PC-3 (cell line): Measurements from ENCODE around the gene MMP14. TPM values are rescaled to one million over a fixed set of nuclear protein-coding genes. Genes with fewer than 3 reads are reported as not detected.

Source experiments
- ATAC-seq: fragments of 200-7000 bp; cut with Tn5 transposase; 2 replicates; pipeline ENCODE4 v1.9.1; 2020; ENCODE audit warnings: mild to moderate bottlenecking, moderate library complexity
- BruUV-seq: library from RNA; stranded (reverse); fragments of 400-500 nt; replicated peaks from 2 replicates; lab custom pipeline; 2021; lab: Mats Ljungman, UMichigan
- CTCF ChIA-PET: fragments of 300-600 bp; sonication (Branson Sonifier 250); formaldehyde crosslinking; loops from one replicate; lab custom pipeline; 2022; ENCODE audit warnings: antibody characterized with exemption; lab: Charles Lee
- POLR2A ChIA-PET: fragments of 300-600 bp; sonication (Branson Sonifier 250); formaldehyde crosslinking; loops from one replicate; lab custom pipeline; 2022; ENCODE audit warnings: antibody characterized with exemption; ENCODE audit not compliant: unreplicated experiment; lab: Charles Lee
- DNase-seq: peaks from one replicate; pipeline ENCODE4 v3.0.0-alpha.2; 2015
- H2AFZ ChIP-seq: fragments of 300-600 bp; sonication (generic); 2 replicates; pipeline ENCODE4 v1.6.0; 2016; ENCODE audit warnings: antibody characterized with exemption, low read length
- H3F3A ChIP-seq: fragments of 300-600 bp; sonication (generic); one replicate; pipeline ENCODE4 v1.6.0; 2017; ENCODE audit warnings: antibody characterized with exemption, low read length, control low read depth, mild to moderate bottlenecking; ENCODE audit not compliant: unreplicated experiment
- H3K27ac ChIP-seq: fragments of 300-600 bp; sonication (generic); 2 replicates; pipeline ENCODE4 v1.5.1; 2016; ENCODE audit warnings: mild to moderate bottlenecking, low read length
- H3K27me3 ChIP-seq: fragments of 300-600 bp; sonication (generic); 2 replicates; pipeline ENCODE4 v1.6.1; 2016; ENCODE audit warnings: low read length, mixed read lengths
- H3K36me3 ChIP-seq: fragments of 300-600 bp; sonication (generic); 2 replicates; pipeline ENCODE4 v1.6.1; 2016; ENCODE audit warnings: low read depth, mixed run types, low read length, mixed read lengths
- H3K4me1 ChIP-seq: fragments of 300-600 bp; sonication (generic); 2 replicates; pipeline ENCODE4 v1.5.1; 2016; ENCODE audit warnings: low read length; ENCODE audit not compliant: insufficient read depth
- H3K4me2 ChIP-seq: fragments of 300-600 bp; sonication (generic); 2 replicates; pipeline ENCODE4 v1.6.0; 2016; ENCODE audit warnings: low read length
- H3K4me3 ChIP-seq: fragments of 300-600 bp; sonication (generic); 2 replicates; pipeline ENCODE4 v1.5.1; 2016; ENCODE audit warnings: mild to moderate bottlenecking, low read length, mixed read lengths
- H3K79me2 ChIP-seq: fragments of 300-600 bp; sonication (generic); 2 replicates; pipeline ENCODE4 v1.6.1; 2017; ENCODE audit warnings: low read length, mixed read lengths
- H3K9ac ChIP-seq: fragments of 300-600 bp; sonication (generic); 2 replicates; pipeline ENCODE4 v1.6.0; 2016; ENCODE audit warnings: mild to moderate bottlenecking, low read length
- H3K9me2 ChIP-seq: fragments of 300-600 bp; sonication (generic); replicated peaks from 2 replicates; pipeline ENCODE4 v1.6.1; 2016; ENCODE audit warnings: mixed run types, low read length, mixed read lengths
- H3K9me3 ChIP-seq: fragments of 300-600 bp; sonication (generic); 2 replicates; pipeline ENCODE4 v1.6.1; 2016; ENCODE audit warnings: low read length, mixed read lengths
- H4K20me1 ChIP-seq: fragments of 300-600 bp; sonication (generic); 2 replicates; pipeline ENCODE4 v1.6.1; 2016; ENCODE audit warnings: low read length, mixed read lengths
- EZH2 ChIP-seq: fragments of 300-600 bp; sonication (generic); IDR thresholded peaks from one replicate; pipeline ENCODE4 v1.6.1; 2017; ENCODE audit warnings: antibody characterized with exemption, mild to moderate bottlenecking, low read length; ENCODE audit not compliant: unreplicated experiment
- EZH2phosphoT487 ChIP-seq: fragments of 300-600 bp; sonication (generic); IDR thresholded peaks from 2 replicates; pipeline ENCODE4 v1.6.1; 2018; ENCODE audit warnings: mild to moderate bottlenecking, antibody characterized with exemption, low read length, borderline replicate concordance
- intact Hi-C: fragments of 100-400 bp; cut with micrococcal nuclease; formaldehyde crosslinking; loops from 2 replicates; pipeline ENCODE4 v1.9.0; 2023
- total RNA-seq: library from RNA; depleted of rRNA; stranded (reverse); fragments of >200 nt; gene quantifications from 2 replicates; pipeline ENCODE4 v1.2.3, GENCODE V29; 2014
- TF ChIP-seq, protein P1 (sequence below): fragments of 300-600 bp; sonication (generic); conservative IDR thresholded peaks from 2 replicates; pipeline ENCODE4 v1.5.1; 2017; ENCODE audit warnings: antibody characterized with exemption, low read depth, mild to moderate bottlenecking, low read length

The MMP14 gene
- total RNA-seq, 1 experiment from 2014 or later = 80.4 TPM

DNA sequence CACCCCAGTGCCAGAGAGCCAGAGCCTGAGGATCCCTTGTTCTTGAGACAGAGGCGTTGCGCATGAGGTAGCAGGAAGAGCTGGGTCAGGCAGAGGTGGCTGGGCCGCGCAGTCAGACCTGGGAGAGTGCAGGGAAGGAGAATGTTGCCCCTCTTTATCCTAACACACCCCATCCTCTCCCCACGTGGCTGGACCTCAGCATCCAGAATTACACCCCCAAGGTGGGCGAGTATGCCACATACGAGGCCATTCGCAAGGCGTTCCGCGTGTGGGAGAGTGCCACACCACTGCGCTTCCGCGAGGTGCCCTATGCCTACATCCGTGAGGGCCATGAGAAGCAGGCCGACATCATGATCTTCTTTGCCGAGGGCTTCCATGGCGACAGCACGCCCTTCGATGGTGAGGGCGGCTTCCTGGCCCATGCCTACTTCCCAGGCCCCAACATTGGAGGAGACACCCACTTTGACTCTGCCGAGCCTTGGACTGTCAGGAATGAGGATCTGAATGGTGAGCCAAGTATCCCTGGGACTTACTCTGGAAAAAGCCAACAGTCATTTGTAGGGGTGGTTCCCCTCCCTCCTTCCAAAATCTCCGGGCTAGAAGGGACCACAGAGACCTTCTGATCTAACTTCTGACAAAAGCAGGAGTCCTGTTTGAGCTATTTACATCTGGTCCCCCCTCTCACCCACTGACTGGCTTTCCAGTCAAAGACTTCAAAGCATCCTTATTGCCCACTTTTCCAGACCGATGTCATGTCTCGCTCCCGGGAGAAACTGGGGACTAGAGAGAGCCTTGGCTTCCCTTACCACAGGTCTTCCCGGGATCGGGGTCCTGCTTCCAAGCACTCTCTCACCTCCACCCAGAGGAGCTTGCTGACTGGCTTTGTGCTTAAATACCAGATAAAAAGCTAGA lies 6.1 kb downstream of the MMP14 start:
- H3F3A ChIP-seq = no peaks in the 10 kb centered on the region
- H3K9me2 ChIP-seq = no peaks in the 10 kb centered on the region
- no peak for ATAC-seq
- CTCF ChIA-PET = no interaction called here
- BruUV-seq = no TSS peak
- no peak overlapping the region for H2AFZ ChIP-seq
- H3K4me2 ChIP-seq = no peak overlapping the region
- intact Hi-C loops = no loop called here
- H3K4me3 ChIP-seq = no peak overlapping the region
- H3K4me1 ChIP-seq = peaks cover 17% of the 10 kb centered on the region; the same call in 1 of the 2 replicates
- DNase-seq = no peak
- POLR2A ChIA-PET = no interaction called here
- H3K27me3 ChIP-seq = no peaks in the 10 kb centered on the region
- no peaks in the 10 kb centered on the region for H4K20me1 ChIP-seq
- peaks cover 28% of the 10 kb centered on the region for H3K79me2 ChIP-seq
- H3K27ac ChIP-seq = no peak overlapping the region
- TF ChIP-seq EZH2phosphoT487 (no peak), EZH2 (no peak)
- TF ChIP-seq, protein P1, sequence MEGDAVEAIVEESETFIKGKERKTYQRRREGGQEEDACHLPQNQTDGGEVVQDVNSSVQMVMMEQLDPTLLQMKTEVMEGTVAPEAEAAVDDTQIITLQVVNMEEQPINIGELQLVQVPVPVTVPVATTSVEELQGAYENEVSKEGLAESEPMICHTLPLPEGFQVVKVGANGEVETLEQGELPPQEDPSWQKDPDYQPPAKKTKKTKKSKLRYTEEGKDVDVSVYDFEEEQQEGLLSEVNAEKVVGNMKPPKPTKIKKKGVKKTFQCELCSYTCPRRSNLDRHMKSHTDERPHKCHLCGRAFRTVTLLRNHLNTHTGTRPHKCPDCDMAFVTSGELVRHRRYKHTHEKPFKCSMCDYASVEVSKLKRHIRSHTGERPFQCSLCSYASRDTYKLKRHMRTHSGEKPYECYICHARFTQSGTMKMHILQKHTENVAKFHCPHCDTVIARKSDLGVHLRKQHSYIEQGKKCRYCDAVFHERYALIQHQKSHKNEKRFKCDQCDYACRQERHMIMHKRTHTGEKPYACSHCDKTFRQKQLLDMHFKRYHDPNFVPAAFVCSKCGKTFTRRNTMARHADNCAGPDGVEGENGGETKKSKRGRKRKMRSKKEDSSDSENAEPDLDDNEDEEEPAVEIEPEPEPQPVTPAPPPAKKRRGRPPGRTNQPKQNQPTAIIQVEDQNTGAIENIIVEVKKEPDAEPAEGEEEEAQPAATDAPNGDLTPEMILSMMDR = no peak
- peaks cover 24% of the 10 kb centered on the region for H3K36me3 ChIP-seq
- H3K9me3 ChIP-seq = no peaks in the 10 kb centered on the region
- no peak overlapping the region for H3K9ac ChIP-seq

GRCh38 chr14:22843123-22843925 lies 6.9 kb downstream of the MMP14 start:
- Histone ChIP-seq H4K20me1 (no peaks in the 10 kb centered on the region), H2AFZ (no peak overlapping the region), H3K27me3 (no peaks in the 10 kb centered on the region), H3K9me2 (no peaks in the 10 kb centered on the region), H3K27ac (no peak overlapping the region), H3K9me3 (no peaks in the 10 kb centered on the region), H3F3A (no peaks in the 10 kb centered on the region), H3K36me3 (peaks cover 24% of the 10 kb centered on the region), H3K4me1 (peaks cover 16% of the 10 kb centered on the region; the same call in 1 of the 2 replicates), H3K79me2 (peaks cover 20% of the 10 kb centered on the region), H3K9ac (no peak overlapping the region), H3K4me3 (no peak overlapping the region), H3K4me2 (no peak overlapping the region)
- no peak for ATAC-seq
- no TSS peak for BruUV-seq
- DNase-seq = no peak
- intact Hi-C loops = no loop called here
- POLR2A ChIA-PET = no interaction called here
- TF ChIP-seq EZH2phosphoT487 = no peak
- CTCF ChIA-PET = no interaction called here

DNA sequence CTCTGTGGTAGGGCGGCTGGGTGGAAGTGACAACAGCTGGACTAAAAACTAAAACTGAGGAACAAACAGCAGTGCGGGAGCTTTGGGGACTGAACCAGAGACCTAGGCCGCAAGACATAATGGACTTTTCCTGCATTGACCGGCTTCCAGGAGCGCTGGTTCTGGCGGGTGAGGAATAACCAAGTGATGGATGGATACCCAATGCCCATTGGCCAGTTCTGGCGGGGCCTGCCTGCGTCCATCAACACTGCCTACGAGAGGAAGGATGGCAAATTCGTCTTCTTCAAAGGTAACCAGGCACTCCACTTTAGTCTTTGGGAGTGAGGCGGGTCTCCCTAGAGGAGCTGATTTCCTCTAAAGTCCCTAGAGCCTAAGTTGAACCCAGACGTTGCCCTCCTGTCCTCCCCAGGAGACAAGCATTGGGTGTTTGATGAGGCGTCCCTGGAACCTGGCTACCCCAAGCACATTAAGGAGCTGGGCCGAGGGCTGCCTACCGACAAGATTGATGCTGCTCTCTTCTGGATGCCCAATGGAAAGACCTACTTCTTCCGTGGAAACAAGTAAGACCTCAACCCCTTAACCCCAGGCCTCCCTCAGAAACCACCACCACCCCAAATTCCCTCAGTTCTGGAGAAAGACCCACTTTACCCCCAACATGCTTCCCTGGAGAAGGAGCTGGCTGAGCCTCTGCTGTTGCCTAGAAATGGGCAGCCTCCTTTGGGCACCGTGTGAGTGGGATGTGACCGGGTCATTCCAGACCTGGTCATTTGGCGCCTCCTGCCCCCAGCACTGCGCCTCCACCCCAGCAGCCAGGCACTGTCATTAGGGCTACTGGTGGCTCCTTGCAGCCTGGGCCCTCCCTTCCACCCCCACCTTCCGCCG lies 8.1 kb downstream of the MMP14 start:
- DNase-seq (no peak), ATAC-seq (no peak)
- H3K4me1 ChIP-seq = 0 out of 2 replicates have a peak, but pooled peaks cover 5% of the 10 kb centered on the region
- CTCF ChIA-PET = no interaction called here
- intact Hi-C loops = no loop called here
- H2AFZ ChIP-seq = no peak overlapping the region
- no peak overlapping the region for H3K27ac ChIP-seq
- H4K20me1 ChIP-seq = no peaks in the 10 kb centered on the region
- H3K27me3 ChIP-seq = no peaks in the 10 kb centered on the region
- TF ChIP-seq EZH2 = no peak
- TF ChIP-seq, protein P1 = no peak
- TF ChIP-seq EZH2phosphoT487 = no peak
- POLR2A ChIA-PET = interaction anchor here (0.7 kb wide), 1 partner anchor 62 kb away, joined by 12 read pairs; no protein-coding TSS in a partner anchor
- no peaks in the 10 kb centered on the region for H3F3A ChIP-seq
- H3K9me3 ChIP-seq = no peaks in the 10 kb centered on the region
- H3K36me3 ChIP-seq = peaks cover 24% of the 10 kb centered on the region
- no peaks in the 10 kb centered on the region for H3K9me2 ChIP-seq
- no peak overlapping the region for H3K4me2 ChIP-seq
- peaks cover 8% of the 10 kb centered on the region for H3K79me2 ChIP-seq
- no TSS peak for BruUV-seq
- H3K4me3 ChIP-seq = no peak overlapping the region
- no peak overlapping the region for H3K9ac ChIP-seq
